K562 (cell line): ENCODE measurements around the gene R3HDM2. TPM values are rescaled to one million over a fixed set of nuclear protein-coding genes. Genes with fewer than 3 reads are reported as not detected.

Experiments
- HOMEZ ChIP-seq: fragments of 250-450 bp; sonication (Bioruptor Pico); IDR thresholded peaks from 2 replicates; pipeline ENCODE4 v1.4.0; 2020; ENCODE audit warnings: mild to moderate bottlenecking, moderate library complexity
- KHSRP ChIP-seq: fragments of 450-650 bp; IDR thresholded peaks from 2 replicates; pipeline ENCODE4 v1.6.1; 2017
- MITF ChIP-seq: IDR thresholded peaks from 2 replicates; pipeline ENCODE4 v1.6.1; 2014; ENCODE audit warnings: antibody characterized with exemption
- MTF1 ChIP-seq: fragments of 250-450 bp; sonication (Bioruptor Pico); IDR thresholded peaks from 2 replicates; pipeline ENCODE4 v1.9.0; 2021; ENCODE audit warnings: moderate library complexity, mild to moderate bottlenecking, inconsistent platforms, borderline replicate concordance
- PHB2 ChIP-seq: fragments of 450-650 bp; IDR thresholded peaks from 2 replicates; pipeline ENCODE4 v1.6.1; 2017; ENCODE audit warnings: low read depth
- THAP7 ChIP-seq: fragments of 250-450 bp; sonication (Bioruptor Pico); IDR thresholded peaks from 2 replicates; pipeline ENCODE4 v1.5.0; 2021
- UBTF ChIP-seq, 2 experiments: IDR thresholded peaks; 2 replicates each; pipeline ENCODE4 v1.6.1; 2012; ENCODE audit warnings: improper control_type of control experiment in 2 of 2, low read depth in 2 of 2, low read length in 2 of 2, borderline replicate concordance in 1 of 2
- XRCC5 ChIP-seq: fragments of 200-400 bp; formaldehyde crosslinking; IDR thresholded peaks from 2 replicates; pipeline ENCODE4 v1.6.1; 2017; ENCODE audit warnings: low read depth, mild to moderate bottlenecking, low read length
- ZFP36 ChIP-seq: fragments of 150-350 bp; IDR thresholded peaks from 2 replicates; pipeline ENCODE4 v1.6.1; 2018; ENCODE audit warnings: low read length, low read depth; ENCODE audit not compliant: partially characterized antibody
- ZNF124 ChIP-seq: sonication (generic); formaldehyde crosslinking; IDR thresholded peaks from 2 replicates; pipeline ENCODE4 v1.8.1; 2022; ENCODE audit warnings: missing genetic modification reagents
- ZNF318 ChIP-seq, 2 experiments: fragments of 450-650 bp; IDR thresholded peaks; 2 replicates each; pipeline ENCODE4 v1.6.1; 2016; ENCODE audit warnings: mild to moderate bottlenecking in 2 of 2, borderline replicate concordance in 1 of 2, low read depth in 1 of 2, moderate library complexity in 1 of 2
- polyA plus RNA-seq, 8 experiments: library from polyadenylated mRNA; depleted of rRNA in 4 of 8; stranded (reverse) in 5 of 8; unstranded in 3 of 8; fragments of >200 nt; fragmentation: Nextera tagmentation in 2 of 8; fragmentation: Illumina TruSeq in 1 of 8; extraction: Ambion mirVana in 2 of 8; extraction: Trizol in 1 of 8; gene quantifications; 2 replicates each; pipeline versions ENCODE4 v1.2.1 to v1.2.3, GENCODE V29; 2011 to 2014; ENCODE audit warnings: inconsistent platforms in 1 of 8, missing spikeins in 1 of 8
- total RNA-seq, 7 experiments: library from RNA; depleted of rRNA in 6 of 7; stranded (reverse); fragments of >200 nt in 6 of 7; fragmentation: Illumina TruSeq in 2 of 7; extraction: Trizol in 2 of 7; gene quantifications; 2 replicates each; pipeline versions ENCODE4 v1.2.1 to v1.2.3, GENCODE V29; 2011 to 2021; ENCODE audit warnings: low replicate concordance in 1 of 7

Gene R3HDM2
- total and polyA plus RNA-seq, 9 of the 15 experiments (the other 6 are each of a cell fraction or from before 2014, with no cell fraction given): 3.3 to 18.8 (median 9.0) TPM

GRCh38 chr12:57229634-57230380 lies 201.0 kb downstream of the R3HDM2 start, which contains the start of gene SHMT2 (continued):
- no peak for TF ChIP-seq THAP7 (CRISPR knock-in tag)
- no peak for TF ChIP-seq PHB2
- peak in 1 of 2 experiments; percentile 41; a peak in 1 of 4 replicates for TF ChIP-seq ZNF318 (IDR thresholded peaks at IDR 0.05; ENCODE audit: borderline replicate concordance in 1 of 2, low read depth in 1 of 2)
- TF ChIP-seq MTF1: no peak
- no peak for TF ChIP-seq HOMEZ
- TF ChIP-seq XRCC5: no peak
- TF ChIP-seq MITF: no peak
- TF ChIP-seq UBTF (IDR thresholded peaks at IDR 0.05; ENCODE audit: borderline replicate concordance in 1 of 2, low read depth in 2 of 2, low read length in 2 of 2): 0 out of 4 replicates have a peak, but pooled peaks of 1 of the 2 experiments have one; percentile 28
- TF ChIP-seq ZNF124 (CRISPR knock-in tag): no peak
- peak; percentile 3 for TF ChIP-seq ZFP36
- no peak for TF ChIP-seq KHSRP
